ENCODE measurements around the gene NCAPG2. TPM values are rescaled to one million over a fixed set of nuclear protein-coding genes. Genes with fewer than 3 reads are reported as not detected.

Gene NCAPG2
- total RNA-seq, 1 experiment from 2014 or later: 99.2 TPM

- TF ChIP-seq TEAD4 (CRISPR knock-in tag; IDR thresholded peaks at IDR 0.05): no peak
- TF ChIP-seq E2F1 (CRISPR knock-in tag; IDR thresholded peaks at IDR 0.05): no peak
- TF ChIP-seq NFE2L1 (CRISPR knock-in tag; IDR thresholded peaks at IDR 0.05): no peak
Measured at GRCh38 chr7:158748335-158748734, 43.7 kb upstream of the NCAPG2 start (continued).

- Mint-ChIP-seq H3K27me3 (ENCODE audit: low read depth) (no peaks in the 10 kb centered on the region; the same call in 1 of the 2 replicates), H3K4me1 (no peaks in the 10 kb centered on the region)
Measured at GRCh38 chr7:158747408-158747807, 42.8 kb upstream of the NCAPG2 start.

More at GRCh38 chr7:158747408-158747807, 42.8 kb upstream of the NCAPG2 start:
- no peaks in the 10 kb centered on the region for H3K9me3 Mint-ChIP-seq
- ATAC-seq (no peak), DNase-seq (ENCODE audit: low spot score) (no peak)
- H3K4me3 Mint-ChIP-seq: no peak overlapping the region
- CTCF ChIA-PET: no interaction called here
- peaks cover 55% of the 10 kb centered on the region for H3K36me3 Mint-ChIP-seq
- H3K27ac Mint-ChIP-seq: no peak overlapping the region
- POLR2A ChIA-PET: no interaction called here
- TF ChIP-seq ZNF423 (CRISPR knock-in tag; IDR thresholded peaks at IDR 0.05): no peak
- no peak for TF ChIP-seq MXD4 (CRISPR knock-in tag; IDR thresholded peaks at IDR 0.05; ENCODE audit: borderline replicate concordance)
- no peak for TF ChIP-seq ZNF671 (CRISPR knock-in tag; IDR thresholded peaks at IDR 0.05)
- TF ChIP-seq ATF1 (CRISPR knock-in tag; IDR thresholded peaks at IDR 0.05): no peak
- TF ChIP-seq ETV6 (CRISPR knock-in tag; IDR thresholded peaks at IDR 0.05): no peak
- TF ChIP-seq CTCF (IDR thresholded peaks at IDR 0.05): no peak
- TF ChIP-seq PRRX2 (CRISPR knock-in tag; IDR thresholded peaks at IDR 0.05): no peak
- TF ChIP-seq CDX4 (CRISPR knock-in tag; IDR thresholded peaks at IDR 0.05; ENCODE audit: borderline replicate concordance): no peak
- TF ChIP-seq NFATC4 (CRISPR knock-in tag; IDR thresholded peaks at IDR 0.05): no peak
- TF ChIP-seq JAZF1 (CRISPR knock-in tag; IDR thresholded peaks at IDR 0.05): no peak
- no peak for TF ChIP-seq GABPB1 (CRISPR knock-in tag; IDR thresholded peaks at IDR 0.05)
- TF ChIP-seq E2F4 (CRISPR knock-in tag; IDR thresholded peaks at IDR 0.05; ENCODE audit: borderline replicate concordance, low read depth): no peak
- no peak for TF ChIP-seq NFE2L1 (CRISPR knock-in tag; IDR thresholded peaks at IDR 0.05)
- no peak for TF ChIP-seq ZNF138 (CRISPR knock-in tag; conservative IDR thresholded peaks at IDR 0.05)
- no peak for TF ChIP-seq ZNF263 (CRISPR knock-in tag; IDR thresholded peaks at IDR 0.05; ENCODE audit: low read depth)
- TF ChIP-seq ZNF532 (CRISPR knock-in tag; IDR thresholded peaks at IDR 0.05; ENCODE audit: borderline replicate concordance): no peak

All from WTC11 (cell line).